ENCODE results near the gene CACNA2D1. TPM values are rescaled to one million over a fixed set of nuclear protein-coding genes. Genes with fewer than 3 reads are reported as not detected.

CACNA2D1 gene
- total RNA-seq, 1 donor from 2014 or later: not detected

GRCh38 chr7:82036146-82036886, 407.3 kb downstream of the CACNA2D1 start:
- Mint-ChIP-seq H3K27ac (no peak overlapping the region), H3K9me3 (no peaks in the 10 kb centered on the region), H3K4me1 (no peaks in the 10 kb centered on the region), H3K27me3 (no peaks in the 10 kb centered on the region), H3K36me3 (ENCODE audit: low read depth) (no peaks in the 10 kb centered on the region), H3K4me3 (no peak overlapping the region)
- intact Hi-C loops (cut with micrococcal nuclease): no loop called here
- CTCF ChIA-PET: no interaction called here
- no peak for DNase-seq
- POLR2A ChIA-PET: no interaction called here
- no peak for ATAC-seq (ENCODE audit: low read depth)
- no peak for TF ChIP-seq CTCF (IDR thresholded peaks at IDR 0.05)

GRCh38 chr7:82035456-82035855, 408.1 kb downstream of the CACNA2D1 start:
- Mint-ChIP-seq H3K4me3 (no peak overlapping the region), H3K4me1 (no peaks in the 10 kb centered on the region), H3K27ac (no peak overlapping the region), H3K36me3 (ENCODE audit: low read depth) (no peaks in the 10 kb centered on the region), H3K9me3 (no peaks in the 10 kb centered on the region), H3K27me3 (no peaks in the 10 kb centered on the region)
- intact Hi-C loops (cut with micrococcal nuclease): no loop called here
- POLR2A ChIA-PET: no interaction called here
- DNase-seq (no peak), ATAC-seq (ENCODE audit: low read depth) (no peak)
- no peak for TF ChIP-seq CTCF (IDR thresholded peaks at IDR 0.05)
- CTCF ChIA-PET: no interaction called here

GRCh38 chr7:82032901-82033300, 410.7 kb downstream of the CACNA2D1 start:
- ATAC-seq (ENCODE audit: low read depth) (no peak), DNase-seq (no peak)
- TF ChIP-seq CTCF (IDR thresholded peaks at IDR 0.05): no peak
- H3K27me3 Mint-ChIP-seq: no peaks in the 10 kb centered on the region
- H3K4me1 Mint-ChIP-seq: no peaks in the 10 kb centered on the region
- H3K27ac Mint-ChIP-seq: no peak overlapping the region
- CTCF ChIA-PET: interaction anchor here (1.0 kb wide), 1 partner anchor 9 kb away, joined by 3 read pairs; no protein-coding TSS in a partner anchor
- POLR2A ChIA-PET: no interaction called here
- H3K4me3 Mint-ChIP-seq: no peak overlapping the region
- intact Hi-C loops (cut with micrococcal nuclease): no loop called here
- H3K36me3 Mint-ChIP-seq (ENCODE audit: low read depth): no peaks in the 10 kb centered on the region
- no peaks in the 10 kb centered on the region for H3K9me3 Mint-ChIP-seq

GRCh38 chr7:82029236-82029913, 414.2 kb downstream of the CACNA2D1 start:
- Mint-ChIP-seq H3K36me3 (ENCODE audit: low read depth) (no peaks in the 10 kb centered on the region), H3K4me1 (no peaks in the 10 kb centered on the region), H3K27me3 (no peaks in the 10 kb centered on the region), H3K27ac (no peak overlapping the region), H3K4me3 (no peak overlapping the region), H3K9me3 (no peaks in the 10 kb centered on the region)
- ATAC-seq (ENCODE audit: low read depth) (no peak), DNase-seq (no peak)
- ChIA-PET POLR2A (no interaction called here), CTCF (no interaction called here)
- no peak for TF ChIP-seq CTCF (IDR thresholded peaks at IDR 0.05)
- intact Hi-C loops (cut with micrococcal nuclease): no loop called here

GRCh38 chr7:82028097-82028496, 415.5 kb downstream of the CACNA2D1 start:
- no peak for TF ChIP-seq CTCF (IDR thresholded peaks at IDR 0.05)
- ATAC-seq (ENCODE audit: low read depth) (no peak), DNase-seq (no peak)
- H3K36me3 Mint-ChIP-seq (ENCODE audit: low read depth): no peaks in the 10 kb centered on the region
- H3K27ac Mint-ChIP-seq: no peak overlapping the region
- ChIA-PET CTCF (no interaction called here), POLR2A (no interaction called here)
- H3K4me1 Mint-ChIP-seq: no peaks in the 10 kb centered on the region
- no peaks in the 10 kb centered on the region for H3K27me3 Mint-ChIP-seq
- no peaks in the 10 kb centered on the region for H3K9me3 Mint-ChIP-seq
- no peak overlapping the region for H3K4me3 Mint-ChIP-seq
- intact Hi-C loops (cut with micrococcal nuclease): no loop called here
